Fibroblast of pulmonary artery (primary cell): ENCODE results near the gene FIBCD1.

Source experiments
- DNase-seq: peaks from one replicate; pipeline ENCODE4 v3.0.0-alpha.2; 2010; ENCODE audit warnings: low read depth
- H3K4me3 ChIP-seq: replicated peaks from 2 replicates; pipeline ENCODE4 v1.5.1; 2011; ENCODE audit warnings: low read depth, mild to moderate bottlenecking, control low read depth, low read length, moderate library complexity
- TF ChIP-seq, protein P1 (sequence below): IDR thresholded peaks from 2 replicates; pipeline ENCODE4 v1.5.1; 2011; ENCODE audit warnings: mild to moderate bottlenecking, control low read depth, low read length, inconsistent platforms; ENCODE audit errors: missing control alignments

FIBCD1 gene

GRCh38 chr9:130938652-130939404 is at the start of gene FIBCD1:
FIBCD1 (minus strand) TSS chr9:130939247; CDS start chr9:130938607, 640 bp downstream.
- H3K4me3 ChIP-seq = peak within 1 kb of the TSS; percentile 49
- TF ChIP-seq, protein P1, sequence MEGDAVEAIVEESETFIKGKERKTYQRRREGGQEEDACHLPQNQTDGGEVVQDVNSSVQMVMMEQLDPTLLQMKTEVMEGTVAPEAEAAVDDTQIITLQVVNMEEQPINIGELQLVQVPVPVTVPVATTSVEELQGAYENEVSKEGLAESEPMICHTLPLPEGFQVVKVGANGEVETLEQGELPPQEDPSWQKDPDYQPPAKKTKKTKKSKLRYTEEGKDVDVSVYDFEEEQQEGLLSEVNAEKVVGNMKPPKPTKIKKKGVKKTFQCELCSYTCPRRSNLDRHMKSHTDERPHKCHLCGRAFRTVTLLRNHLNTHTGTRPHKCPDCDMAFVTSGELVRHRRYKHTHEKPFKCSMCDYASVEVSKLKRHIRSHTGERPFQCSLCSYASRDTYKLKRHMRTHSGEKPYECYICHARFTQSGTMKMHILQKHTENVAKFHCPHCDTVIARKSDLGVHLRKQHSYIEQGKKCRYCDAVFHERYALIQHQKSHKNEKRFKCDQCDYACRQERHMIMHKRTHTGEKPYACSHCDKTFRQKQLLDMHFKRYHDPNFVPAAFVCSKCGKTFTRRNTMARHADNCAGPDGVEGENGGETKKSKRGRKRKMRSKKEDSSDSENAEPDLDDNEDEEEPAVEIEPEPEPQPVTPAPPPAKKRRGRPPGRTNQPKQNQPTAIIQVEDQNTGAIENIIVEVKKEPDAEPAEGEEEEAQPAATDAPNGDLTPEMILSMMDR = no peak
- DNase-seq = no peak

DNA sequence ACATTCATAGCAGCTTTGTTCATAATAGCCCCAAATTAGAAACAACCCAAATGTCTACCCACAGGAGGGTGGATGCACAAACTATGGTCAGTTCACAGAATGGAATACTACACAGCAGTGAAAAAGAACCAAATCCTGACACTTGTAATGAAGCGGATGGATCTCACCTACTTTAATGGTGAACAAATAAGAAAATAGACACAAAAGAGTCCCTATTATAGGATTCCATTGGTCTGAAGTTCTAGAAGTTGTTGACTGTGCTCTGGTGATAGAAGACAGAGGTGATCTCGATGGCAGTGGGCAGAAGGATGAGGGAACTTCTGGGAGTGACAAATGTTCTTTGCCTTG is 49.3 kb upstream of the FIBCD1 start:
- TF ChIP-seq, protein P1 = no peak
- DNase-seq = no peak
- no peak overlapping the region for H3K4me3 ChIP-seq

DNA sequence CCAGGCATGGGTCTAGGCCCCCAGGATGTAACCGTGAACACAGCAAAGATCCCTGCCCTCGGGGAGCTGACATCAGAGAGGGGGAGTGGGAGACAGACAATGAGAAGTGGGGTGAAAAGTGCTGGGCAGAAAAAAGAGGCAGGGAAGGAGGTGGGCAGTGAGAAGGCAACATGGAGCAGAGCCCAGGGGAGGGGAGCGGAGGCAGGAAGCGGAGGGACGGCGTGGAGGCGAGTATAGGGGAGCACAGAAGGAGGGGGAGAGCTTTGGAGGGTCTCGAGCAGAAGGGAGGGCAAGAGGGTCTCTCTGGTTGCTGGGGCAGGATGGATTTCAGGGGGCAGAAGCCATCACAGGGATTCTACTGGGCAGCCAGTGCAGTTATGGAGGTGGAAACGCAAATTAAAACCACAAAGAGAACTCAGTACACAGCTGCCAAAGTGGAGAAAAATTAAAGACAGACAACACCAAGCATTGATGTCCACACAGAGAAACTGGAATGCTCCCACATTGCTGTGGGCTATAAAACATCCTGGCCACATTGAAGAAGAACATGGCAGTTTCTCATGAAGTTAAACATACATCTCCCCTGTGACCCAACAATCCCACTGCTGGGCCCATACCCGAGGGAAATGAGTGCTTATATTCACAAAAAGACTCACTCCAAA is 48.8 kb upstream of the FIBCD1 start:
- H3K4me3 ChIP-seq = no peak overlapping the region
- DNase-seq = no peak
- TF ChIP-seq, protein P1 = no peak

GRCh38 chr9:130987054-130987453 is 48.0 kb upstream of the FIBCD1 start:
- no peak for DNase-seq
- H3K4me3 ChIP-seq = no peak overlapping the region
- TF ChIP-seq, protein P1 = no peak

GRCh38 chr9:130986356-130986965 is 47.4 kb upstream of the FIBCD1 start:
- no peak for DNase-seq
- TF ChIP-seq, protein P1 = no peak
- no peak overlapping the region for H3K4me3 ChIP-seq

- no peak overlapping the region for H3K4me3 ChIP-seq
- DNase-seq = no peak
- TF ChIP-seq, protein P1 = no peak
Observed at GRCh38 chr9:130985606-130986162, 46.6 kb upstream of the FIBCD1 start.
